ENCODE results near the gene MCC. TPM values are rescaled to one million over a fixed set of nuclear protein-coding genes. Genes with fewer than 3 reads are reported as not detected.
A peak's percentile ranks its signal among the peaks of the same experiment; 100 is the strongest.

Gene MCC
- total RNA-seq, 2 donors from 2014 or later: 164 to 187 TPM

DNA sequence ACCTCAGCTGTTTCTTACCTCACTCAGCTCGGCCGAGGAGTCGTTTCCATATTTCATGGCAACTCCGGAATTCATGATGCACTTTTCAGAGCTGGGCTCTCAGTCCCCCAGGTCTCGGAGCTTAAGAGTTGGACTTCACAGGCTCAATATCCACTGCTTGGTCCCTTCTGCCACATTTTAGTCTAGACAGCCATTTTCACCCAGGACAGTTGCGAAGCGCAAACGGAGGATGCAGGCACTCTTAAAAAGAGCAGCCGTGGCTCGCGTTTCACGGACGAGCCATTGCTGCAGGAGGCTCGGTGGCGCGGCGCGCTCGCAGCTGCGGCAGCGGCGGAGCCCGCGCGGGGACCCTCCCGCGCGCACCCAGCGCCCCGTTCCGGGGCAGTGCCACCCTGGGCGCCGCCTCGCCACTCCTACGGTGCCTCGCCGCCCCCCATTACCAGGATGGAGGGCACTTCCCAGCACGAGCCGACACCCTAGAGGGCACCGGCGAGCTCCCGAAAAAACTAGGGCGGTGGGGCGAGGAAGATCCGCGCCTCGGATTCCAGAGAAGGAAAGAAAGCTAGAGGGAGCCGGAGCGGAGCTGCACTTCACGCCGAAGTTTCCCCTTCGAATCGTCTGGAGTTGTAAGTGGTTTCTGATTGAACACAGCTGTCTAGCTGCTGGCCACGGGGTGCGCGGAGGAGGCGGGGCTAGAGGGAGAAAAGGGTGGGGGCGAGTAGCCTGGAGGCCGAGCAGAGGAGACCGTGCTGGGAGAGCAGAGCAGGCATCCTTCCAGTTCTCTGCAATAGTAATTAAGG, 193.7 kb downstream of the MCC start:
- Mint-ChIP-seq H3K36me3 (ENCODE audit: low read depth) (no peaks in the 10 kb centered on the region), H3K4me3 (peak overlapping the region; percentile 80), H3K4me1 (peaks cover 51% of the 10 kb centered on the region), H3K27me3 (ENCODE audit: insufficient read depth) (no peaks in the 10 kb centered on the region), H3K9me3 (no peaks in the 10 kb centered on the region), H3K27ac (peak overlapping the region; percentile 81)
- peaks cover 15% of the 10 kb centered on the region for H3K4me1 ChIP-seq (ENCODE audit: control insufficient read depth, insufficient read depth, low read length)
- peak overlapping the region; percentile 34 for H3K27ac ChIP-seq (ENCODE audit: low read depth, low read length)
- H3K27me3 ChIP-seq (ENCODE audit: control insufficient read depth, insufficient read depth, low read length, poor library complexity, severe bottlenecking): no peaks in the 10 kb centered on the region
- peak overlapping the region; percentile 65 for H3K9ac ChIP-seq (ENCODE audit: extremely low read depth, low read length, poor library complexity, severe bottlenecking)
- peak overlapping the region; percentile 92 for H3K4me3 ChIP-seq (ENCODE audit: low read length)
- DNase-seq: peak; percentile 94
- no peaks in the 10 kb centered on the region for H3K9me3 ChIP-seq (ENCODE audit: control insufficient read depth, low read length)
- TF ChIP-seq CTCF (conservative IDR thresholded peaks at IDR 0.05): no peak
- no peaks in the 10 kb centered on the region for H3K36me3 ChIP-seq (ENCODE audit: control insufficient read depth, insufficient read depth, low read length)
- 0% methylated on average over 22 to 60 of the region's 60 CpGs for WGBS, 2 experiments (ENCODE audit: insufficient coverage in 1 of 2, insufficient read length in 1 of 2)

GRCh38 chr5:113293975-113294310, 194.3 kb downstream of the MCC start:
- H3K4me3 Mint-ChIP-seq: peak overlapping the region; percentile 80
- H3K27ac Mint-ChIP-seq: peak overlapping the region; percentile 80
- WGBS, 2 experiments (ENCODE audit: insufficient coverage in 1 of 2, insufficient read length in 1 of 2): 0% methylated on average over 3 to 11 of the region's 11 CpGs
- H3K9ac ChIP-seq (ENCODE audit: extremely low read depth, low read length, poor library complexity, severe bottlenecking): peak overlapping the region; percentile 65
- peaks cover 50% of the 10 kb centered on the region for H3K4me1 Mint-ChIP-seq
- peaks cover 15% of the 10 kb centered on the region for H3K4me1 ChIP-seq (ENCODE audit: control insufficient read depth, insufficient read depth, low read length)
- H3K27ac ChIP-seq (ENCODE audit: low read depth, low read length): no peak overlapping the region
- no peaks in the 10 kb centered on the region for H3K36me3 Mint-ChIP-seq (ENCODE audit: low read depth)
- peak overlapping the region; percentile 92 for H3K4me3 ChIP-seq (ENCODE audit: low read length)
- no peaks in the 10 kb centered on the region for H3K9me3 Mint-ChIP-seq
- no peak for TF ChIP-seq CTCF (conservative IDR thresholded peaks at IDR 0.05)
- H3K27me3 ChIP-seq (ENCODE audit: control insufficient read depth, insufficient read depth, low read length, poor library complexity, severe bottlenecking): no peaks in the 10 kb centered on the region
- H3K27me3 Mint-ChIP-seq (ENCODE audit: insufficient read depth): no peaks in the 10 kb centered on the region
- H3K36me3 ChIP-seq (ENCODE audit: control insufficient read depth, insufficient read depth, low read length): no peaks in the 10 kb centered on the region
- no peaks in the 10 kb centered on the region for H3K9me3 ChIP-seq (ENCODE audit: control insufficient read depth, low read length)
- no peak for DNase-seq

GRCh38 chr5:113293068-113293974, 194.9 kb downstream of the MCC start:
- peaks cover 15% of the 10 kb centered on the region for H3K4me1 ChIP-seq (ENCODE audit: control insufficient read depth, insufficient read depth, low read length)
- TF ChIP-seq CTCF (conservative IDR thresholded peaks at IDR 0.05): no peak
- H3K9me3 ChIP-seq (ENCODE audit: control insufficient read depth, low read length): no peaks in the 10 kb centered on the region
- Mint-ChIP-seq H3K27me3 (ENCODE audit: insufficient read depth) (no peaks in the 10 kb centered on the region), H3K36me3 (ENCODE audit: low read depth) (no peaks in the 10 kb centered on the region), H3K9me3 (no peaks in the 10 kb centered on the region), H3K27ac (peak overlapping the region; percentile 80), H3K4me1 (peaks cover 57% of the 10 kb centered on the region), H3K4me3 (peak overlapping the region; percentile 80)
- H3K4me3 ChIP-seq (ENCODE audit: low read length): peak overlapping the region; percentile 92
- WGBS, 2 experiments (ENCODE audit: insufficient coverage in 1 of 2, insufficient read length in 1 of 2): 0 to 1% methylated on average over 13 to 23 of the region's 23 CpGs
- peak overlapping the region; percentile 65 for H3K9ac ChIP-seq (ENCODE audit: extremely low read depth, low read length, poor library complexity, severe bottlenecking)
- H3K27me3 ChIP-seq (ENCODE audit: control insufficient read depth, insufficient read depth, low read length, poor library complexity, severe bottlenecking): no peaks in the 10 kb centered on the region
- no peak overlapping the region for H3K27ac ChIP-seq (ENCODE audit: low read depth, low read length)
- no peaks in the 10 kb centered on the region for H3K36me3 ChIP-seq (ENCODE audit: control insufficient read depth, insufficient read depth, low read length)
- peak; percentile 88 for DNase-seq
